Measurements from ENCODE around the gene MRPL40.
"Not testable (repeated sequence)": the region's sequence is repeated elsewhere in the genome, so short reads cannot be mapped to it uniquely, and the experiment has no call there.

MRPL40 gene

DNA sequence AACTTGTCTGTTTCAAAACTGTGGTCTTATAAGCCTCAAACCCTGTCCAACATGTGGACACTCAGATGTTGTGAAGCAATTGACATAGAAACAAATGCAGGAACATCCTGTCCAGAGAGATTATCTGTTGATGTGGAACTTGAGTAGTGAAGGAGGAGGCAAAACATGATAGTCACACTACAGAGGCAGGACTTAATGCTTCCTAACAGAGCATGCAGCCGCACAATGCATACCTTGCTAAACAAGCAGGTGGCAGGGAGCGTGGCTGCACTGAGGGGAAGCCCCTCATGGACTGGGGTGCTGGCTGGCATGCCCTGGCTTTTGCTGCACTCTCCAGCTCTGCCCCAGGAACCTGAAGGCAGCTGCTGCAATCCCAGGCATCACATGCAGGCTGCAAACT is 9.8 kb downstream of the MRPL40 start:
- DNase-seq: no peak

DNA sequence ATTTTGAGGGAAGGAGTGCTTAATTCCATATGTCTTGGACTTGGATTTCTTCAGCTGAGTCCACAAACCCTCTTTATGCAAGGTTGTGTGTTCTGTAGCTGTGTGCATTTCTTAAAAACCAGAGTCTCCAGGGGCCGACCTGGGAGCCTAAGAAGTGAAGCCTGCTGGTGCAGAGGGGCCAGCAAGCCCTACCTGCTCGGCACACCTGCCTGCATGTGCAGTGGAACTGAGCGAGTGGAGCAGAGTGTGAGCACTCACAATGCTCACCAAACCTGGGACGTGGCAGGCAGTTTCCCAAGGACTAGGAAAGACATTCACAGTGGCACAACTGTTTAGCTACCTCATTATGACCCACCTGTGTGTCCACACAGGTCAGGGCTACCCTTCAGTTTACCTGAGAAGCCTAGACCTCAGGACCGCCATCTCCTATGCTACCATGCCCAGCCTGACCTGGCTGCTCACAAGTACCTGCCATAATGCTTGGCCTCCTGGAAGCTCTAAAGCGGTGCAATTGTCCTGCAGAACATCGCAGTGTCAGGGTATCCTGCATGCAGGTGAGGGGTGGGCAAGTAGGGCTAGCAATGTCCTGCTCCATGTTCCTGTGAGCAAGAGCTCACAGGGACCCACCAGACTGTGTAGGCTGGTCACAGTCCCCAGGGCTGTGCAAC is 11.3 kb downstream of the MRPL40 start:
- DNase-seq: no peak

DNA sequence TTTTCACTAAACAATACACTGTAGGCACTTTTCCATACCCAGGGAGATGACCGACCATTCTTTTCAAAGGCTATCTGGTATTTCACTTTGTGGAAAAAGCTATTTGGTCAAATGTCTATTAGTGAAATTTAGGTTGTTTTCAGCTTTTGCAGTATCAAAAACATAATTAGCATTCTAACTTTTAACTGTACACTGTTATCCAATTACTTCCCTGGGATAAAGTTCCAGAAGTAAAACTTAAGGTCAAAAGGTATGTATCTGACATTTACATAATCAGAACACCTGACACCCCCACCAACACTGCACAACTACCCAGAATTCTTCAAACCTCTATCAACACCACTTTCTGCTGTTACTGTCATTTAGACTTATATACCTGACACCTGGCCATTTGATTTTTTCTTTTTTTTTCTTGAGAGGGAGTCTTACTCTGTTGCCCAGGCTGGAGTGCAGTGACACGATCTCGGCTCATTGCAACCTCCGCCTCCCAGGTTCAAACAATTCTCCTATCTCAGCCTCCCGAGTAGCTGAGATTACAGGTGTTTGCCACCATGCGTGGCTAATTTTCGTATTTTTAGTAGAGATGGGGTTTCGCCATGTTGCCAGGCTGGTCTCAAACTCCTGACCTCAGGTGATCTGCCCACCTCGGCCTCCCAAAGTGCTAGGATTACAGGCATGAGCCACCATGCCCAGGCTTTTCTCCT is 13.1 kb downstream of the MRPL40 start:
- DNase-seq: not testable (repeated sequence)

DNA sequence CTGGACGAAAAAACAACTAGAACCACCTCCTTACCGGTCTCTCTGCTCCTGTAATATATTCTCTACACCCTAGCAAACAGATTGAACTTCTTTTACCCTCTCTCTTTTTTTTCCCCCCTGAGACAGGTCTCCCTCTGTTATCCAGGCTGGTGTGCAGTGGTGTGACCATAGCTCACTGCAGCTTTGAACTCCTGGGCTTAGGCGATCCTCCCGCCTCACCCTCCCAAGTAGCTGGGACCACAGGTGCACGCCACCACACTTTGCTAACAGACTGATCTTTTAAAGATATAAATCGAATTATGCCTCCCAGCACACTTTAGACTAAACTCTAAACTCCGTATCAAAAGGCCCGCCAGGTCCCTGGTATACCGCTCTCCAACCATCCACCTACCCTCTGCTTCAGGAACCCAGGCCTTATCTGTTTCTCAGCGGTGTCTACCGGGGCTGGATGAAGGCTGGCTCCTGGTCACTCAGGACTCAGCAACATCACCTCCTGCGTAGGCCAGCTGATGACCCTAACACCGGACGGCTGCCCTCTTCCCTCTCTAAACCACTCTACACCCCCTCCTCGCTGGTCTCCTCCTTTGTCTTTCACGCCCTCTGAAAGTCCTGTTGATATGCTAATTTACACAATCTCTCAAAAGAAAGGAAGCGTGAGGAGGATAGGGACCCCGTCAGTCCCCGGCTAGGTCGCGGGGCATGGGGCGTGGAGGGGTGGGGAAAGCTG is 14.4 kb downstream of the MRPL40 start:
- no peak for DNase-seq

DNA sequence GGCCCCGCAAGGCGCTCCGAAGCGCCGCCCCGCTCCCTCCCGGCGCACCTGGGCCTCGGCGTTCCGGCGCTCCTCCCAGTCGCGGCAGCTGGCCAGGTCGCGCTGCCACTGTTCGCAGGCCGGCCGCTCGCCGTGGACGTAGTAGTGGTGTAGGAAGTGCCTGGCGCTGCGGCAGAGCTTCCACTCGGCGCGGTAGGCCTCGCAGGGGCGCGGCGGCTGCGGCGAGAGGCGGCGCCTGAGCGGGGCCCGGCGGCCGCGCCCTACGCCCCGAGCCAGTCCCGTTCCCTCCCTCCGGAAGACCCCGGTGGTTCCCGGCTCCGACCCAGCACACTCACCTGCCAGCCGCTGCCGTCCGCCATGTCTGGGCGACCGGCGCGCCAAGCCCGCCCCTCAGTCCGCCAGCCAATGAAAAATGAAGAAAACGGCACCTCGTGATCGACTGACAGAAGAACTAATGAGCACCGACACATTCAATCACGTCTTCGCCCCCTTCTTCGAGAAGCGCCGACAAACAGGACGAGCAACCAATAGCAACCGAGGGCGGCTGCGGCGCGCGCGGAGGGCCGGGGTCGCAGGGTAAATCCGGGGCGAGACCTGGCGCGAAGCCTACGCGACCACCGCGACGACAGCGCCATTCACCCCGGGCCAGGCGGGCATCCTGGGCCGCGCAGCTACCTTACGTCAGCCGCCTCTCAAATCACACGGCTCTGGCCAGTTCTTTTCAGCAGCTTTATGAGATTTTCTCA is 15.2 kb downstream of the MRPL40 start, which contains the start of gene C22orf39:
Gene C22orf39 (minus strand): TSS at position 382 of the 746 bp plus-strand sequence. CDS start 23 bp downstream, at position 359.
- peak; percentile 80 for DNase-seq

DNA sequence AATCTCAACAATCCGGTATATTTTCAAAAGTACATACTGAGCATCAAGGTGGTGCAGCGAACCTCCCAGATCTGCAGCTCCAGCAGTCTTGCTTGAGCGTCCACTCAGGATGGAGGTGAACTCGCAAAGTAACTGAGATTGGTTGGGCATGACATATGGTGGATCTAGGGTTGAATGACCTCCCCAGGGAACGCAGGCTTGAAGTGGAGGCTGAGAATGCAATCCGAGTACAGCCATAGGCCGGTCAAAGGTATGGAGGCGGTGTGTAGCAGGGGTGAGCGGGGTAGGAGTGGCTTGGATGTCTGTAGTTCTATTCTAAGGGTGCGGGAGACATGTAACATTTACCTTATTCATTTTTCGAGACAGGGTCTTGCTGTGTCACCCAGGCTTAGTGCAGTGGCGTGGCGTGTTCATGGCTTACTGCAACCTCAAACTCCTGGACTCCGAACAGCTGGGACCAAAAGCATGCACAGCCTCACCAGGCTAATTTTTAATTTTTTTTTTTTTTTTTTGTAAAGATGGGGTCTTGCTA is 15.8 kb downstream of the MRPL40 start:
- no peak for DNase-seq

DNA sequence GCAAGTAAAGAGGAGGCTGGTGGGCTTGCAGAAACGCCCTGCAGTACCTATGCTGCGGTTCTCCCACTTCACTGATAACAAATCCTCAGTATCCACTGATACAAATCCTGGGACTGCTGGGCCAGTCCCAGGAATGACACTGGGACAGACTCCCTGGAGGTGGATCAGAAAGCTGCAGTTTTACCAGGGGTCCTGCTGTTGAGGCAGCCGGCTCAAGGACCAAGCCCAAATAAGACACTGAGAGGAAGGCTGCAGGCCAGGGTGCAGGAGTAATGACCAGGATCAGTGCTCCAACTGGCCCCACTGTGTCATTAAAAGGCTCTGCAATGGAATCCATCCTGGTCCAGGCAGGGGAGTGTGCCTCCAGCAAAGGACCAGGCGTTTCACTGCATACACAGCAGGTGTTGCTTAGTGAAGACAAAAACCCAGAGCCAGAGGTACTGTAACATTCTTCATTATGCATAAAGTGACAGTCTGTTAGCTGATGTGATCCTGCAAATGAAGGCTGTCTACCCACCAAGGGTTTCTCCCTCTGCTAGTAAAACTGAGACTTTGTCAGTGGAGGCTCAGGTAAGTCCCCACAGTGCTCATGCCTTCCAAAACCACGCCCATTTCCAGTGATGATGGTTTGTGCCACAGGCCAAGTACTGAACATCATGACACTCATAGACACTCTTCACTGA is 16.5 kb downstream of the MRPL40 start:
- no peak for DNase-seq

DNA sequence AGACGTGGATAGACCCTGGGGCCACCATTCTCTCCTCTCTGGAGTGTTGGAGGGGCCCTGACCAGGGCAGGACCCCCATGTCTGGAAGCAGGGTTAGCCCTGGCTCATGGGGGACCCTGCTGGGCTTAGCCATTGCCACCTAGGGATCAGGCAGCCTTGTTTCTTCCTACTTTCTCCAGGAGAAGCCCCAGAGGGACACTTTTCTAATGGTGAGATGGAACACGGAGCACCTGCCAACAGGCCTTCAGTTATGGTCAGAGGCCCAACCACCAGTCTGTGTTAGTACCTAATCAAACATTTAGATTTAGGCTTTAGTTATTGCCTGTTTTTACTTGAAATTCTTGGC is 17.1 kb downstream of the MRPL40 start:
- no peak for DNase-seq

DNA sequence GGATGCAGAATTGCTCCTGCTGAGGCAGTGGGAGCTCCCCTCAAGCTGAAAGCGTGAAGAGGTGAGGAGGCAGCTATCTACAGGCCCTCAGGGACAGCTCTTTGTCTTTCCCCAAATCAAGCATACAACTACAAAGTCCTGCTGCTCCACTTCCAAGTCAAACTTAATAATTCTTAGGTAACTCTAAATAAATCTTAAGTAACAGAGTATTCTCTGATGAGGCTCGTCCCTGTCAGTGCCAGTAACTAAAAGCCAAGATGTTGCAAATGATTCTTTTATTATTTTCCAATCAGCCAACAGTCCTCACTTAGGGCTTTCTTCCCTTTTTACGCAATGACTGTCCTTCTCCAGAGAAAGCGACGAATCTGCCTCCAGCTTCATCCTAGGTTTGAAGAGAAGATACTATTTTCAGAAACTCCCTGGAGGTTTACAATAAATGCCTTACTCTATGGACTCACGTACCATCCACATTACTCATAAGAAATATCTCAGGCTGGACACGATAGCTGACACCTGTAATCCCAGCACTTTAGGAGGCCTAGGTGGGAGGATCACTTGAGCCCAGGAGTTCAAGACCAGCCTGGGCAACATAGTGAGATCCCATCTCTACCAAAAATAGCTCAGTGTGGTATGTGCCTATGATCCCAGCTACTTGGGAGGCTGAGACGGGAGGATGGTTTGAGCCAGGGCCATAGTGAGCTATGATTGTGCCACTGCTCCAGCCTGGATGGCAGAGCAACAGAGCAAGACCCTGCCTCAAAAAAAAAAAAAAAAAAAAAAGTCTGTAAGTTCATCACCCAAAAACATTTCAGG is 18.2 kb downstream of the MRPL40 start:
- DNase-seq: no peak

DNA sequence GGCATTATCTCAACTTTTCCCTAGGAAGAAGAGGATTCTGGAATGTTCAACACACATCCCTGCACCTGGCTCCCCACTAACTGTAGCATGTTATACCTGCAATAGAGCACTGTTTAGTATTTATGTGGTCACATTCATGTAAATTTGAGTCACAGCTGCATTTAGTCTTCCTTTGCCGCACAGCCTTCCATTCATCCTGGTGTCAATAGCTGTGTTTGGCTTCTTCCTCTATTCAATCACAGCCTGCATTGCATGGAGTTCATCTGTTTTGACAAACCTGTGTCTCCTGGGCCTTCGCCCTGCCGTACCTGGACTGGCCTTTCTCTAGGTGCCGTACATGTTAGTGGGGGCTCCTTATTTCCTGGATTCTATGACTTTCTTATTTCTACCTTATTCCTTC is 19.2 kb downstream of the MRPL40 start:
- DNase-seq: no peak

DNA sequence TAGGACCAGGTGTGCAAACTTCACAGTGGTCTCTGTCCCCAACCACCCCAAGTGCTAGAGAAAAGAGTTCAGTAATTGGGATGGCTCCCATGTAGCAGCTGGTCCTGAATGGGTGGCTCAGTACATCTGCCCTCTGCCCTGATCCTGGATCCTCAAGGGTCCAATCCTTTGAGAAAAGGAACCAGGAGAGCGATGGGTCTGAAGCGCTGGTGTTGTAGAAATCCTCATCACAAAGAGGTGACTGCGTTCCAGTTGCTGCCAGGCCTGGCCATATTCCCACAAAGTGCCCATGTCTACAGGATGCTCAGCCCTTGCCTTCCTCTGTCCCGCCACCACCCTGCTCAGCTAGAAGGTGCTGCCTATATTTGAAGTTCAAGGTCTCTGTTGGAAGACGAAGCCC is 21.4 kb downstream of the MRPL40 start:
- DNase-seq: no peak

DNA sequence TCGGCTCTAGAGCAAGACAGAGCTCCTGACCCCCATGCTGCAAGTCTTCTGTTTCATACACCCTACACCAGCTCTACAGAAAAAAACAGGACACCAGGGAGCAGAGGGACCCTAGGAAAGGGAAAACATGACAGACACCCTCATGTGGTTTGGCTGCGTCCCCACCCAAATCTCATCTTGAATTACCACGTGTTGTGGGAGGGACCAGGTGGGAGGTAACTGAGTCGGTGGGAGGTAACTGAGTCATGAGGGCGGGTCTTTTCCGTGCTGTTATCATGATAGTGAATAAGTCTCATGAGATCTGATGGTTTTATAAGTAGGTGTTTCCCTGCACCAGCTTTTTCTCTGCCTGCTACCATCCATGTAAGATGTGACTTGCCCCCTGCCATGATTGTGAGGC is 21.8 kb downstream of the MRPL40 start:
- no peak for DNase-seq

DNA sequence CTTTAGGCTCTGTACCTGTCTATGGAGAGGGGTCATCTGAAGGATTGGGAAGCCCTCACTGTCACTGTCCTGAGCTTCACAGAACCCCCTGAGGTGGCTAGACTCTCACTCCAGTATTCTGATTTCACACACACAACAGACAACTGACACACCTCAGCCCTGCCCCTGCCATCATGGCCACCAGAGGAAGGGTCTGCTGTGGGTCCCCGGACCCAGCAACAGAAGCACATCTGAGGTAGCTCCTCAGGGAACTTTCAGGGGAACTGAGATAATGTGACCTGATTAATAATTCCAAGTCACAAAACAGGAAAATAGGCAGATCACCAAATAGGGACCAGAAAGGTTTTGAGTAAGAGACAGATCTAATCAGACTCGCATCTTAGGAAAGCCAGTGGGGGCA is 22.7 kb downstream of the MRPL40 start:
- DNase-seq: no peak

DNA sequence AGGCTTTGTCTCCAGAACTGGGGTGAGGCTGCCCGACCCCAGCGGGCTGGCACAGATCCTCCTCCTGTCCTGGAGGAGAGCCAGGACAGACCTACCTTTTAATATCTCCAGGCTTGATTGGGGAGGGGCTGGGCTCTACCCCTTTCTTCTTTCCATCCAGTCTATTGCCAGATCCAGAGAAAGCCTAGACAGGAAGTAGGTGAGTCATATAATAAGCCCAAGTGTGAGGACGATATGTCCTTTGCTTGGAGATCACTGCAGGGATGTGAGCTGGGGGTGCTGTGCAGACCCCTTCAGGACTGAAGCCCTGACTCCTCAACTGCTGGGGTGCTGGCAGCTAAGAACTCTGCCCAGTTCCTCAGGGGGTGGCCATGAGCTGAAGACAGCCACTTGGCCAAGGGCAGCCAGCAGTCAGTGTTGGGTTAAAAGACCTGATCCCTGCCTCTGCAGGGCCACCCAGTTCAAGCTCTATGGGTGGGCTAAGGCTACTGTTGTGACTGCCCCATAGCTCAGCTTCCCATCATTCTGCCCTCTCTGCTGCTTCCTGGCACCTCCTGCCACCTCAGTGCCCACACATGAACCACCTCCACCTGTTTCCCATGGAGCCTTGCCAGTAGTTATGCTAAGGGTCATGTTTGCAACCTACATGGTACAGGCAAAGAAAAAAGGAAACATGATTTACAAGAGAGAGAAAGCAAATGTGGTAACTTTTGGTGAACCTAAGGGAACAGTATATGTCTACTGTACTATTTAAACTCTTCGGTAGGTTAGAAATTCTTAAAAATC is 23.4 kb downstream of the MRPL40 start:
- no peak for DNase-seq

DNA sequence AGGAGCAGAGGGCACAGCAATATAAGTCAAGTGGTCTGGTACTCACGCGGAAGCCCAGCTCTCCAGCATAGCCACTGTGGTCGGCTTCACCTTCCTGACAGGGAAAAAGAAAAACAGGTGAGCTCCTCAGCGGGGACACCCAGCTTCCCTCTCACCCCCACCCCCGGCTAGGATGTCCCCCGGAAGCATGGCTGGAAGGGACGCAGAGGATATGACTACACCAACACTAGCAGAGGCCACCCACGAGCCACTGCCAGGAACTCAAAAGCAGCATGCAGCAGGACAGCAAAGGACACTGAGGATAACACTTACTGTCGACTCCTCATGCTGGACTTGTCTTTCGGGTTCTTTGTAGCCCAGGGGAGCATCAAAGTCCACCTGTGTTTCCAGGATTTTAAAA is 24.2 kb downstream of the MRPL40 start:
- no peak for DNase-seq

DNA sequence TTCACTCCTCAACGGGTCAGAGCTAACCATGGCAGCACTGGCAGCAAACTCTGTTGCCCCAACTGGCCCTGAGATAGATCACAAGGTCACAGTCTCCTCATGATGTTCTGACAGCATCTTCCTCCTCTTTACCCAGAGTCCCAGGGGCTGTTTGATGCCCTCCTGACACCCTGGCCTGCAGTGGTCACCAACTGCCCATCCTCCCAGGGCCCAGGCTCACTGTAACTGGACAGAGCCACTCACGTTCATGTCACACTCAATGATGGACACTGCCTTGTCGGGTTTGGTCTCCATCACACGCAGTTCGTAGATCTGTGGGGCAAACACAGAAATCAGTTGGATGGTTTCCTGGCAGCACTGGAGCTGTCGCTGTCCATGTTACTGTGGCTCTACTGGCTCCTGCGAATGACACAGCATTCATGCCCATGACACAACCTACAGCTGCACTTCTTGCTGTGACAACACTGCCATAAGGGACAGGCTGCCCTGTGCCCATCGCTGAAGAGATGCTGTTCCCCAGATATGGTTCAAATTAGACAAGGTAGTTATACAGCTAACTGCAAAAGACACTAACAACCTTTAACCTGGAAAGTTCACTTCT is 25.6 kb downstream of the MRPL40 start:
- DNase-seq: no peak

DNA sequence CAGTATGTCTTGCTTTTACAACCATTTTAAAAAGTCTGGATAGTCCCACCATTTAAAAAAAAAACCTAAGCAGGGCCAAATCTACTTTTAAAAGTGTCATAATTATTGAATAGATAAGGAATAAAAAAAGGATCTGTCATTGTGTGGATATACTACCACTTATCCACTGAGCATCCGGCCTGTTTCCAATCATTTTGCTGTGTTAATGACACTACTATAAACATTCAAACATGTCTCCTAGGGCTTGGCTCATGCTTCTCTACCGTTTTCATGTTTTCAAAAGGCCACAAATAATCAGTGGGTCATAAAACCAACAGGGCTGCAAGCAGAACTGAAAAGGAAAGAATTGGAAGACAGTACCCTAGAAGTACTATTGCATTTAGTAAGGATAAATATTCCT is 27.7 kb downstream of the MRPL40 start:
- DNase-seq: no peak

DNA sequence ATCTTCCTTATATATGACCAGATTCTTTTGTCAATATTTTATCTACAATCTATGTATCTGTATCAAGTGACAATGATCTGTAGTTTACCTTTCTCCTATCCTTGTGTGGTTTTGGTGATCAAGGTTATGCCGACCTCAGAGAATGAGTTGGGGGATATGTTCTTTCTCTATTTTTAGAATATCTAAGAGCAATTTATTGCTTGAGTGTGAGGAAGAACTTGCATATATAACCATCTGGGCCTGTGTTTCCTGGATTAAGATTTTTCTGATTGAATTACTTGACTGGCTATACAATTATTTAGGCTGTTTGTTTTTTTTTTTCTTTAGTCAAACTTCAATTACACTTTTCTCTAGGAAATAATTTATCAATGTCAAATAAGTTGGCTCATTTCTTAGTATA is 29.2 kb downstream of the MRPL40 start:
- no peak for DNase-seq

DNA sequence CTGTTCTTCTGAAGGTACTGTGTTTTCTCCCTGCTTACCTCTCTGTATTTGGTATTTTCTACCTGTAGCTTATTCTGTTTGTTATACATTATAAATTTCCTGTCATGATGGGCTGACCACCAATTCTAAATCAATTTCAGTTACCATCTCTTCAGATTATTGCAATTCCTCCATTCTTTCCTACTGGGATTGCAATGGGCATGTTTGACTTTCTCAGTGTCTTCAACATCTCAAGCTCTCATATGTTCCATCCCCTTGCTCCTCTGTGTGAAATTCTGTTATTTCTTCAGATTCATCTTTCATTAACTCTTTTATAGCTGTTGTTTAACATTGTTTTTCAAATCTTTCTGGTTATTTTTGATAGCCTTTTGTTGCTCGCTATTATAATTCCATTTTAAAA is 30.7 kb downstream of the MRPL40 start:
- no peak for DNase-seq
